HG02973 (cell line): ENCODE results near the gene TWIST2.

ENCODE experiments used
- ATAC-seq: cut with Tn5 transposase; IDR thresholded peaks from one replicate; pipeline ENCODE4 v1.9.1; 2021; ENCODE audit warnings: moderate library complexity; ENCODE audit not compliant: unreplicated experiment

TWIST2 gene

GRCh38 chr2:238888781-238889180 is 40.9 kb downstream of the TWIST2 start:
- no peak for ATAC-seq

GRCh38 chr2:238890131-238890530 is 42.2 kb downstream of the TWIST2 start:
- no peak for ATAC-seq

GRCh38 chr2:238890618-238891456 is 43.0 kb downstream of the TWIST2 start:
- ATAC-seq: no peak

GRCh38 chr2:238891457-238892203 is 43.7 kb downstream of the TWIST2 start:
- no peak for ATAC-seq

GRCh38 chr2:238892204-238892500 is 44.3 kb downstream of the TWIST2 start:
- no peak for ATAC-seq

GRCh38 chr2:238892796-238893195 is 44.9 kb downstream of the TWIST2 start:
- ATAC-seq: no peak

GRCh38 chr2:238893349-238894000 is 45.6 kb downstream of the TWIST2 start:
- ATAC-seq: no peak

GRCh38 chr2:238894226-238894949 is 46.5 kb downstream of the TWIST2 start:
- ATAC-seq: no peak

- ATAC-seq: no peak
Observed at GRCh38 chr2:238894950-238895298, 47.0 kb downstream of the TWIST2 start.

GRCh38 chr2:238895361-238895882 is 47.5 kb downstream of the TWIST2 start:
- ATAC-seq: no peak

GRCh38 chr2:238895891-238896600 is 48.2 kb downstream of the TWIST2 start:
- no peak for ATAC-seq

- ATAC-seq: no peak
Observed at GRCh38 chr2:238896641-238897040, 48.8 kb downstream of the TWIST2 start.

GRCh38 chr2:238897122-238897880 is 49.4 kb downstream of the TWIST2 start:
- ATAC-seq: no peak

- ATAC-seq: no peak
Observed at GRCh38 chr2:238897911-238898311, 50.0 kb downstream of the TWIST2 start.

- no peak for ATAC-seq
Observed at GRCh38 chr2:238898534-238899281, 50.8 kb downstream of the TWIST2 start.

GRCh38 chr2:238899386-238899785 is 51.5 kb downstream of the TWIST2 start:
- ATAC-seq: no peak

- ATAC-seq: no peak
Observed at GRCh38 chr2:238900511-238900910, 52.6 kb downstream of the TWIST2 start.

GRCh38 chr2:238901461-238902057 is 53.7 kb downstream of the TWIST2 start:
- no peak for ATAC-seq

GRCh38 chr2:238902285-238902684 is 54.4 kb downstream of the TWIST2 start:
- no peak for ATAC-seq
